Thyroid gland (tissue), 4 donors: ENCODE measurements around the gene HMGCS1.

Experiments
- CTCF ChIP-seq, 6 experiments: fragments of 200-600 bp in 3 of 6; fragments of 450-650 bp in 3 of 6; sonication (generic) in 3 of 6; IDR thresholded peaks; one replicate each; pipeline ENCODE4 v1.5.1; 2016 to 2019; ENCODE audit warnings: antibody characterized with exemption in 6 of 6, mild to moderate bottlenecking in 2 of 6, inconsistent platforms in 1 of 6, moderate library complexity in 1 of 6
- POLR2A ChIP-seq, 2 donors: fragments of 450-650 bp; IDR thresholded peaks; one replicate each; pipeline ENCODE4 v1.6.1; 2017; ENCODE audit warnings: antibody characterized with exemption in 2 of 2, mild to moderate bottlenecking in 2 of 2, moderate library complexity in 1 of 2

GRCh38 chr5:43313035-43313853 is at the start of gene HMGCS1:
- no peak for TF ChIP-seq CTCF (IDR thresholded peaks at IDR 0.05)
- peak; percentile 97 to 99 for TF ChIP-seq POLR2A (IDR thresholded peaks at IDR 0.05)
